Loucy (cell line): ENCODE results near the gene PROSER2.

Experiments
- EZH2phosphoT487 ChIP-seq: fragments of 200-600 bp; IDR thresholded peaks from 2 replicates; pipeline ENCODE4 v1.6.1; 2018; ENCODE audit warnings: antibody characterized with exemption, mild to moderate bottlenecking, moderate library complexity, borderline replicate concordance
- TF ChIP-seq, protein P1 (sequence below): fragments of 200-600 bp; sonication (generic); conservative IDR thresholded peaks from 2 replicates; pipeline ENCODE4 v1.5.1; 2014; ENCODE audit warnings: mild to moderate bottlenecking, antibody characterized with exemption, low read length

DNA sequence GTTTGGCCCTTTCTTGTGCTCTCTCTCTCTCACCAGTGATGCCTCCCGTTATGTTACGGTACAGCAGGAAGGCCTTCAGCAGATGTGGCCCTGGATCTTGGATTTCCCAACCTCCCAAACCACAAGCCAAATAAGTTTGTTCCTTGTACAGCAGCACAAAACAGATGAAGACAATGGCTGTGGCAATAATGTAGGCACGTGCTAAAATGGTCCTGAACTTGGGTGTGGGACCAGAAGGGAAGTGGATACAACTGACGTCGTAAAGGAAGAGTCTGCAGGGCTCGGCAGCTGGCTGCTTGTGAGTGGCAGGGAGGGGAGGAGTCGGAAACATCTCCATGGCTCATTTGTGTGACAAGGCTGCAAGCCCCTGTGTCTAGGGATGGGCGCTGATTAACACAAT, 26.8 kb downstream of the PROSER2 start:
- TF ChIP-seq, protein P1, sequence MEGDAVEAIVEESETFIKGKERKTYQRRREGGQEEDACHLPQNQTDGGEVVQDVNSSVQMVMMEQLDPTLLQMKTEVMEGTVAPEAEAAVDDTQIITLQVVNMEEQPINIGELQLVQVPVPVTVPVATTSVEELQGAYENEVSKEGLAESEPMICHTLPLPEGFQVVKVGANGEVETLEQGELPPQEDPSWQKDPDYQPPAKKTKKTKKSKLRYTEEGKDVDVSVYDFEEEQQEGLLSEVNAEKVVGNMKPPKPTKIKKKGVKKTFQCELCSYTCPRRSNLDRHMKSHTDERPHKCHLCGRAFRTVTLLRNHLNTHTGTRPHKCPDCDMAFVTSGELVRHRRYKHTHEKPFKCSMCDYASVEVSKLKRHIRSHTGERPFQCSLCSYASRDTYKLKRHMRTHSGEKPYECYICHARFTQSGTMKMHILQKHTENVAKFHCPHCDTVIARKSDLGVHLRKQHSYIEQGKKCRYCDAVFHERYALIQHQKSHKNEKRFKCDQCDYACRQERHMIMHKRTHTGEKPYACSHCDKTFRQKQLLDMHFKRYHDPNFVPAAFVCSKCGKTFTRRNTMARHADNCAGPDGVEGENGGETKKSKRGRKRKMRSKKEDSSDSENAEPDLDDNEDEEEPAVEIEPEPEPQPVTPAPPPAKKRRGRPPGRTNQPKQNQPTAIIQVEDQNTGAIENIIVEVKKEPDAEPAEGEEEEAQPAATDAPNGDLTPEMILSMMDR: no peak
- TF ChIP-seq EZH2phosphoT487: no peak
